GM12878 (cell line): ENCODE data around the gene THRB. TPM values are rescaled to one million over a fixed set of nuclear protein-coding genes. Genes with fewer than 3 reads are reported as not detected.

Experiments used
- ATAC-seq: fragments of 200-7000 bp; cut with Tn5 transposase; 3 replicates; pipeline ENCODE4 v1.9.1; 2020; ENCODE audit warnings: mild to moderate bottlenecking, moderate library complexity
- Bru-seq: library from RNA; stranded (reverse); fragments of 400-500 nt; gene quantifications from one replicate; lab custom pipeline; 2021; lab: Mats Ljungman, UMichigan
- BruChase-seq, 2 experiments: library from RNA; stranded (reverse); fragments of 400-500 nt; gene quantifications; one replicate each; lab custom pipeline; 2021; lab: Mats Ljungman, UMichigan
- BruUV-seq: library from RNA; stranded (reverse); fragments of 400-500 nt; replicated peaks from 2 replicates; lab custom pipeline; 2021; lab: Mats Ljungman, UMichigan
- CTCF ChIA-PET: fragments of 300-600 bp; sonication (Branson Sonifier 250); formaldehyde crosslinking; extraction: SDS; loops from one replicate; lab custom pipeline; 2021; ENCODE audit warnings: inconsistent platforms; lab: Yijun Ruan, JAX
- POLR2A ChIA-PET: fragments of 350-600 bp; formaldehyde crosslinking; extraction: SDS; loops from one replicate; lab custom pipeline; 2021; ENCODE audit warnings: inconsistent platforms; lab: Charles Lee
- RAD21 ChIA-PET: fragments of 300-600 bp; sonication (Branson Sonifier 250); formaldehyde crosslinking; loops from one replicate; lab custom pipeline; 2023; ENCODE audit warnings: antibody characterized with exemption; ENCODE audit not compliant: unreplicated experiment; lab: Charles Lee
- SMC1A ChIA-PET: fragments of 300-600 bp; sonication (Branson Sonifier 250); formaldehyde crosslinking; loops from one replicate; lab custom pipeline; 2023; ENCODE audit not compliant: unreplicated experiment, uncharacterized antibody; lab: Charles Lee
- DNase-seq: peaks from one replicate; pipeline ENCODE4 v3.0.0-alpha.2; 2011; ENCODE audit warnings: low read depth, low spot score
- FAIRE-seq: peaks from 3 replicates; lab custom pipeline; 2011; peaks lifted over from hg19 to GRCh38; lab: Jason Lieb, UNC
- H2AFZ ChIP-seq: 2 replicates; pipeline ENCODE4 v1.6.0; 2011; ENCODE audit warnings: low read depth, low read length, control low read depth; ENCODE audit not compliant: control insufficient read depth
- H3K27ac ChIP-seq: 2 replicates; pipeline ENCODE4 v1.5.1; 2011; ENCODE audit warnings: control low read depth; ENCODE audit not compliant: control insufficient read depth, insufficient read depth
- H3K27me3 ChIP-seq, 2 experiments: replicated peaks in 1 of 2; 2 replicates each; pipeline versions ENCODE4 v1.6.0 to v1.6.1; 2011; ENCODE audit warnings: low read length in 1 of 2; ENCODE audit not compliant: control insufficient read depth in 2 of 2, insufficient read depth in 2 of 2
- H3K36me3 ChIP-seq, 2 experiments: 2 replicates each; pipeline ENCODE4 v1.5.1; 2011; ENCODE audit warnings: low read length in 1 of 2; ENCODE audit not compliant: control insufficient read depth in 2 of 2, insufficient read depth in 2 of 2
- H3K4me1 ChIP-seq: 2 replicates; pipeline ENCODE4 v1.6.1; 2011; ENCODE audit warnings: mild to moderate bottlenecking, low read length, moderate library complexity, mixed read lengths; ENCODE audit not compliant: control insufficient read depth, insufficient read depth
- H3K4me2 ChIP-seq: 2 replicates; pipeline ENCODE4 v1.6.0; 2011; ENCODE audit warnings: control low read depth; ENCODE audit not compliant: control insufficient read depth, insufficient read depth
- H3K4me3 ChIP-seq: fragments of 200-600 bp; sonication (generic); 2 replicates; pipeline ENCODE4 v1.5.1; 2016
- H3K79me2 ChIP-seq: 2 replicates; pipeline ENCODE4 v1.6.0; 2011; ENCODE audit warnings: low read length; ENCODE audit not compliant: control insufficient read depth, insufficient read depth
- H3K9ac ChIP-seq: 2 replicates; pipeline ENCODE4 v1.8.0; 2011; ENCODE audit warnings: low read length, control low read depth, mixed read lengths; ENCODE audit not compliant: control insufficient read depth, insufficient read depth
- H3K9me3 ChIP-seq: replicated peaks from 3 replicates; pipeline ENCODE4 v1.5.1; 2011; ENCODE audit warnings: mild to moderate bottlenecking, low read length; ENCODE audit not compliant: control insufficient read depth, insufficient read depth
- H4K20me1 ChIP-seq: 2 replicates; pipeline ENCODE4 v1.6.0; 2011; ENCODE audit not compliant: control insufficient read depth, insufficient read depth
- BACH1 ChIP-seq: fragments of 450-650 bp; IDR thresholded peaks from 2 replicates; pipeline ENCODE4 v1.6.1; 2017; ENCODE audit warnings: mild to moderate bottlenecking, borderline replicate concordance
- BHLHE40 ChIP-seq, 2 experiments: fragments of 450-650 bp in 1 of 2; IDR thresholded peaks; 2 replicates each; pipeline ENCODE4 v1.6.1; 2011 to 2017; ENCODE audit warnings: low read depth in 2 of 2, borderline replicate concordance in 1 of 2, improper control_type of control experiment in 1 of 2, low read length in 1 of 2, mild to moderate bottlenecking in 1 of 2
- CBX3 ChIP-seq: fragments of 200-600 bp; sonication (generic); IDR thresholded peaks from 2 replicates; pipeline ENCODE4 v1.6.1; 2016; ENCODE audit warnings: low read depth, borderline replicate concordance
- IKZF1 ChIP-seq: fragments of 450-650 bp; conservative IDR thresholded peaks from 2 replicates; pipeline ENCODE4 v1.6.1; 2017; ENCODE audit warnings: antibody characterized with exemption, mild to moderate bottlenecking
- IRF4 ChIP-seq: IDR thresholded peaks from 2 replicates; pipeline ENCODE4 v1.6.1; 2011; ENCODE audit warnings: low read depth, low read length
- NFIC ChIP-seq: IDR thresholded peaks from 2 replicates; pipeline ENCODE4 v1.6.1; 2012; ENCODE audit warnings: low read depth, mild to moderate bottlenecking, inconsistent platforms, low read length, moderate library complexity
- PAX5 ChIP-seq: IDR thresholded peaks from 2 replicates; pipeline ENCODE4 v1.6.1; 2011; ENCODE audit warnings: low read depth, low read length, borderline replicate concordance
- POLR2AphosphoS5 ChIP-seq: IDR thresholded peaks from 2 replicates; pipeline ENCODE4 v1.6.1; 2011; ENCODE audit warnings: mild to moderate bottlenecking, low read length, inconsistent platforms
- WGBS: methylation state at CpG from one replicate; pipeline ENCODE4 v1.1.6; 2016; ENCODE audit warnings: low lambda C conversion rate; ENCODE audit not compliant: insufficient replicate concordance, insufficient coverage; ENCODE audit errors: missing lambda C conversion rate; 5-methylcytosine and 5-hydroxymethylcytosine counted together
- in situ Hi-C: fragments of 300-500 bp; cut with MboI; formaldehyde crosslinking; loops from 9 replicates; pipeline ENCODE4 v1.14.3; 2018; ENCODE audit warnings: mixed read lengths
- intact Hi-C: fragments of 100-400 bp; cut with micrococcal nuclease; formaldehyde crosslinking; loops from one replicate; pipeline ENCODE4 v1.14.2; 2022; ENCODE audit not compliant: unreplicated experiment
- long read RNA-seq, 2 experiments: library from polyadenylated mRNA; unstranded; transcript quantifications; one replicate each; pipeline ENCODE4 v2.0.0, GENCODE V29; 2019 to 2020
- polyA minus RNA-seq, 3 experiments: library from RNA; depleted of rRNA, polyadenylated mRNA; stranded (reverse); fragments of >200 nt; gene quantifications; 2 replicates each; pipeline ENCODE4 v1.2.3, GENCODE V29; 2011
- polyA plus RNA-seq, 11 experiments: library from polyadenylated mRNA; depleted of rRNA in 4 of 11; unstranded in 6 of 11; stranded (reverse) in 5 of 11; fragments of >200 nt; fragmentation: Nextera tagmentation in 4 of 11; fragmentation: Illumina TruSeq in 1 of 11; extraction: Ambion mirVana in 4 of 11; extraction: Trizol in 1 of 11; gene quantifications; 1 replicate in 1 of 11; 2 replicates in 10 of 11; pipeline versions ENCODE4 v1.2.1 to v1.2.3, GENCODE V29; 2011 to 2016; ENCODE audit warnings: inconsistent platforms in 2 of 11, missing spikeins in 2 of 11, low read depth in 1 of 11
- total RNA-seq, 4 experiments: library from RNA; depleted of rRNA in 3 of 4; stranded (reverse); fragments of >200 nt in 3 of 4; fragmentation: Illumina TruSeq in 1 of 4; extraction: Trizol in 1 of 4; gene quantifications; 2 replicates each; pipeline versions ENCODE4 v1.2.1 to v1.2.3, GENCODE V29; 2013 to 2021
- TF ChIP-seq, protein P1 (sequence below): fragments of 450-650 bp; IDR thresholded peaks from 2 replicates; pipeline ENCODE4 v1.6.1; 2017; ENCODE audit warnings: mild to moderate bottlenecking, moderate library complexity
- TF ChIP-seq, protein P2 (sequence below): fragments of 450-650 bp; IDR thresholded peaks from 2 replicates; pipeline ENCODE4 v1.6.1; 2014; ENCODE audit warnings: mild to moderate bottlenecking
- TF ChIP-seq, protein P3 (sequence below): fragments of 450-650 bp; IDR thresholded peaks from 2 replicates; pipeline ENCODE4 v1.6.1; 2017; ENCODE audit warnings: mild to moderate bottlenecking, moderate library complexity

Gene THRB
- total RNA-seq (2013; cell fraction: nucleolus; rRNA removed): not detected in 2 replicates
- not detected in 2 replicates for total RNA-seq (2014; rRNA removed)
- total RNA-seq (2014; rRNA removed; fragmentation: Illumina TruSeq; extraction: Trizol): not detected in 2 replicates
- 0.05 TPM in 1 of 2 replicates, not detected in the other for total RNA-seq (2021)
- not detected for polyA plus RNA-seq (2011; ENCODE audit: low read depth)
- not detected in 2 replicates for polyA plus RNA-seq (2011; rRNA removed)
- polyA plus RNA-seq (2011; cell fraction: cytosol; rRNA removed): not detected in 2 replicates
- not detected in 2 replicates for polyA plus RNA-seq (2011; cell fraction: nucleus; rRNA removed)
- not detected in 2 replicates for polyA plus RNA-seq (2012)
- polyA plus RNA-seq (2014; fragmentation: Illumina TruSeq; extraction: Trizol): not detected in 2 replicates
- not detected for polyA plus RNA-seq (2014; fragmentation: Nextera tagmentation; extraction: Ambion mirVana)
- polyA plus RNA-seq (2014; rRNA removed): not detected in 2 replicates
- polyA plus RNA-seq (2016; fragmentation: Nextera tagmentation; extraction: Ambion mirVana): not detected
- polyA minus RNA-seq (2011; rRNA and poly(A)+ RNA removed): not detected in 2 replicates
- polyA minus RNA-seq (2011; cell fraction: cytosol; rRNA and poly(A)+ RNA removed): not detected in 2 replicates
- not detected in 2 replicates for polyA minus RNA-seq (2011; cell fraction: nucleus; rRNA and poly(A)+ RNA removed)
- percentile 11 among the genes with signal in this experiment for Bru-seq, nascent RNA
- BruChase-seq, experiment 1, labeled RNA remaining after a 6-hour chase: percentile 10 among the genes with signal in this experiment
- BruChase-seq, experiment 2, labeled RNA remaining after a 2-hour chase: percentile 17 among the genes with signal in this experiment
- long read RNA-seq, experiment 1: 0 reads
- long read RNA-seq, experiment 2: 0 reads

DNA sequence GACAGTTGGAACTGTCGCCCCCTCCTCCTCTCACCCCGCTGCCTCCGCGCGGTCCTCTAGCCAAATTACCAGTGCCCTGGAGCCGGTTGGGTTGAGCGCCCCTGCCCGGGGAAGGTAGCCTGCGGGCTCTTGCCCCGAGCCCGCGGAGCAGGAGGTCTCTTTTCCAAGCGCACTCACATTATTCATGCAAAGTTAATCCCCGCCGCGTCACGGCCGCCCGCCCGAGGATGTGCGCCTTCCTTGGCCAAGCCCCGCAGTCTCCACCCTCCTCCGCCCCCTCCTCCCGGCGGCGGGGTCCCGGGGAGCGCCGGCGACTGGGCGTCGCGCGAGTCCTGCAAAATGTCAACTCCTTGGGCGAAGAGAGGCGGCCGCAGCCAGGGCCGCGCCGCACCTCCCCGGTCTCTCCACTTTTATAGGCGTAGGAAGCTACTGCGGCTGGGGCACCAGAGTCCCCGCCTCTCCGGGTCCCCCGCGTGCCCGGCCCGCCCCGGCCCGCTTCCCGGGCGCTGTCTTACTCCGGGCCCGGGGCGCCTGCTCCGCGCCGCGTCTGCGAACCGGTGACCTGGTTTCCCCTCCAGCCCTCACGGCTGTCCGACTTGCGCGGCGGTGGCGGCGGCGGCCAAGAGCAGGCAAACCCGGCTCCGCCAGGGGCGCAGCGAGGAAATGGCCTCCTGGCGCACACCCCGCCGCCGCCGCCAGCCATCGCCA is at the start of gene THRB:
THRB (minus strand) TSS at position 233 of the 708 bp plus-strand sequence.
- H2AFZ ChIP-seq: no peak within 1 kb of the TSS
- H3K79me2 ChIP-seq: no peaks in the 10 kb centered on the region
- ChIA-PET SMC1A (no interaction called here), CTCF (no interaction called here), RAD21 (no interaction called here), POLR2A (no interaction called here)
- H3K4me2 ChIP-seq: no peak within 1 kb of the TSS
- H3K9me3 ChIP-seq: no peaks in the 10 kb centered on the region
- peak; percentile 61 for ATAC-seq
- H3K4me1 ChIP-seq: no peaks in the 10 kb centered on the region
- H3K9ac ChIP-seq: no peak within 1 kb of the TSS
- 8% methylated on average over 52 of the region's 80 CpGs for WGBS
- FAIRE-seq: no peak
- no peak within 1 kb of the TSS for H3K4me3 ChIP-seq
- no peaks in the 10 kb centered on the region for H3K36me3 ChIP-seq
- in situ Hi-C loops (no loop called here), intact Hi-C loops (no loop called here)
- no TSS peak for BruUV-seq
- H3K27me3 ChIP-seq: peaks cover 5 to 21% of the 10 kb centered on the region in 2 experiments
- no peak for DNase-seq
- no peaks in the 10 kb centered on the region for H4K20me1 ChIP-seq
- no peak within 1 kb of the TSS for H3K27ac ChIP-seq
- TF ChIP-seq POLR2AphosphoS5 (no peak), IRF4 (no peak), IKZF1 (no peak), CBX3 (no peak), BACH1 (no peak), NFIC (no peak), PAX5 (no peak), BHLHE40 (IDR thresholded peaks at IDR 0.05; ENCODE audit: borderline replicate concordance in 1 of 2, low read depth in 2 of 2, low read length in 1 of 2) (no peak)
- TF ChIP-seq, protein P1, sequence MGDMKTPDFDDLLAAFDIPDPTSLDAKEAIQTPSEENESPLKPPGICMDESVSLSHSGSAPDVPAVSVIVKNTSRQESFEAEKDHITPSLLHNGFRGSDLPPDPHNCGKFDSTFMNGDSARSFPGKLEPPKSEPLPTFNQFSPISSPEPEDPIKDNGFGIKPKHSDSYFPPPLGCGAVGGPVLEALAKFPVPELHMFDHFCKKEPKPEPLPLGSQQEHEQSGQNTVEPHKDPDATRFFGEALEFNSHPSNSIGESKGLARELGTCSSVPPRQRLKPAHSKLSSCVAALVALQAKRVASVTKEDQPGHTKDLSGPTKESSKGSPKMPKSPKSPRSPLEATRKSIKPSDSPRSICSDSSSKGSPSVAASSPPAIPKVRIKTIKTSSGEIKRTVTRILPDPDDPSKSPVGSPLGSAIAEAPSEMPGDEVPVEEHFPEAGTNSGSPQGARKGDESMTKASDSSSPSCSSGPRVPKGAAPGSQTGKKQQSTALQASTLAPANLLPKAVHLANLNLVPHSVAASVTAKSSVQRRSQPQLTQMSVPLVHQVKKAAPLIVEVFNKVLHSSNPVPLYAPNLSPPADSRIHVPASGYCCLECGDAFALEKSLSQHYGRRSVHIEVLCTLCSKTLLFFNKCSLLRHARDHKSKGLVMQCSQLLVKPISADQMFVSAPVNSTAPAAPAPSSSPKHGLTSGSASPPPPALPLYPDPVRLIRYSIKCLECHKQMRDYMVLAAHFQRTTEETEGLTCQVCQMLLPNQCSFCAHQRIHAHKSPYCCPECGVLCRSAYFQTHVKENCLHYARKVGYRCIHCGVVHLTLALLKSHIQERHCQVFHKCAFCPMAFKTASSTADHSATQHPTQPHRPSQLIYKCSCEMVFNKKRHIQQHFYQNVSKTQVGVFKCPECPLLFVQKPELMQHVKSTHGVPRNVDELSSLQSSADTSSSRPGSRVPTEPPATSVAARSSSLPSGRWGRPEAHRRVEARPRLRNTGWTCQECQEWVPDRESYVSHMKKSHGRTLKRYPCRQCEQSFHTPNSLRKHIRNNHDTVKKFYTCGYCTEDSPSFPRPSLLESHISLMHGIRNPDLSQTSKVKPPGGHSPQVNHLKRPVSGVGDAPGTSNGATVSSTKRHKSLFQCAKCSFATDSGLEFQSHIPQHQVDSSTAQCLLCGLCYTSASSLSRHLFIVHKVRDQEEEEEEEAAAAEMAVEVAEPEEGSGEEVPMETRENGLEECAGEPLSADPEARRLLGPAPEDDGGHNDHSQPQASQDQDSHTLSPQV: no peak
- TF ChIP-seq, protein P2, sequence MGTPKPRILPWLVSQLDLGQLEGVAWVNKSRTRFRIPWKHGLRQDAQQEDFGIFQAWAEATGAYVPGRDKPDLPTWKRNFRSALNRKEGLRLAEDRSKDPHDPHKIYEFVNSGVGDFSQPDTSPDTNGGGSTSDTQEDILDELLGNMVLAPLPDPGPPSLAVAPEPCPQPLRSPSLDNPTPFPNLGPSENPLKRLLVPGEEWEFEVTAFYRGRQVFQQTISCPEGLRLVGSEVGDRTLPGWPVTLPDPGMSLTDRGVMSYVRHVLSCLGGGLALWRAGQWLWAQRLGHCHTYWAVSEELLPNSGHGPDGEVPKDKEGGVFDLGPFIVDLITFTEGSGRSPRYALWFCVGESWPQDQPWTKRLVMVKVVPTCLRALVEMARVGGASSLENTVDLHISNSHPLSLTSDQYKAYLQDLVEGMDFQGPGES: no peak
- TF ChIP-seq, protein P3, sequence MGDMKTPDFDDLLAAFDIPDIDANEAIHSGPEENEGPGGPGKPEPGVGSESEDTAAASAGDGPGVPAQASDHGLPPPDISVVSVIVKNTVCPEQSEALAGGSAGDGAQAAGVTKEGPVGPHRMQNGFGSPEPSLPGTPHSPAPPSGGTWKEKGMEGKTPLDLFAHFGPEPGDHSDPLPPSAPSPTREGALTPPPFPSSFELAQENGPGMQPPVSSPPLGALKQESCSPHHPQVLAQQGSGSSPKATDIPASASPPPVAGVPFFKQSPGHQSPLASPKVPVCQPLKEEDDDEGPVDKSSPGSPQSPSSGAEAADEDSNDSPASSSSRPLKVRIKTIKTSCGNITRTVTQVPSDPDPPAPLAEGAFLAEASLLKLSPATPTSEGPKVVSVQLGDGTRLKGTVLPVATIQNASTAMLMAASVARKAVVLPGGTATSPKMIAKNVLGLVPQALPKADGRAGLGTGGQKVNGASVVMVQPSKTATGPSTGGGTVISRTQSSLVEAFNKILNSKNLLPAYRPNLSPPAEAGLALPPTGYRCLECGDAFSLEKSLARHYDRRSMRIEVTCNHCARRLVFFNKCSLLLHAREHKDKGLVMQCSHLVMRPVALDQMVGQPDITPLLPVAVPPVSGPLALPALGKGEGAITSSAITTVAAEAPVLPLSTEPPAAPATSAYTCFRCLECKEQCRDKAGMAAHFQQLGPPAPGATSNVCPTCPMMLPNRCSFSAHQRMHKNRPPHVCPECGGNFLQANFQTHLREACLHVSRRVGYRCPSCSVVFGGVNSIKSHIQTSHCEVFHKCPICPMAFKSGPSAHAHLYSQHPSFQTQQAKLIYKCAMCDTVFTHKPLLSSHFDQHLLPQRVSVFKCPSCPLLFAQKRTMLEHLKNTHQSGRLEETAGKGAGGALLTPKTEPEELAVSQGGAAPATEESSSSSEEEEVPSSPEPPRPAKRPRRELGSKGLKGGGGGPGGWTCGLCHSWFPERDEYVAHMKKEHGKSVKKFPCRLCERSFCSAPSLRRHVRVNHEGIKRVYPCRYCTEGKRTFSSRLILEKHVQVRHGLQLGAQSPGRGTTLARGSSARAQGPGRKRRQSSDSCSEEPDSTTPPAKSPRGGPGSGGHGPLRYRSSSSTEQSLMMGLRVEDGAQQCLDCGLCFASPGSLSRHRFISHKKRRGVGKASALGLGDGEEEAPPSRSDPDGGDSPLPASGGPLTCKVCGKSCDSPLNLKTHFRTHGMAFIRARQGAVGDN: no peak
